HG03565 (cell line): ENCODE measurements around the gene TPRN.

Experiments used
- ATAC-seq: cut with Tn5 transposase; IDR thresholded peaks from one replicate; pipeline ENCODE4 v1.9.1; 2021; ENCODE audit warnings: mild to moderate bottlenecking, moderate library complexity; ENCODE audit not compliant: unreplicated experiment

The TPRN gene

GRCh38 chr9:137213160-137214060, 12.9 kb upstream of the TPRN start:
- no peak for ATAC-seq

GRCh38 chr9:137212520-137212919, 12.0 kb upstream of the TPRN start:
- no peak for ATAC-seq

GRCh38 chr9:137211532-137211931, 11.0 kb upstream of the TPRN start:
- ATAC-seq: no peak

GRCh38 chr9:137206602-137207001, 6.1 kb upstream of the TPRN start:
- no peak for ATAC-seq

GRCh38 chr9:137205126-137206069, 4.9 kb upstream of the TPRN start, which contains the start of the genes NDOR1 and TMEM203:
TSS of gene NDOR1 (plus strand) at chr9:137205700. CDS start at chr9:137205778, 78 bp downstream.
TSS of gene TMEM203 (minus strand) at chr9:137205648. CDS start at chr9:137205414, 234 bp downstream.
- peak; percentile 31 for ATAC-seq

- no peak for ATAC-seq
Observed at GRCh38 chr9:137204731-137205125, 4.2 kb upstream of the TPRN start.

GRCh38 chr9:137202966-137203365, 2.4 kb upstream of the TPRN start:
- no peak for ATAC-seq

- no peak for ATAC-seq
Observed at GRCh38 chr9:137201205-137201868, 796 bp upstream of the TPRN start.

- no peak for ATAC-seq
Observed at GRCh38 chr9:137199411-137200121, 975 bp downstream of the TPRN start.

- ATAC-seq: no peak
Observed at GRCh38 chr9:137198902-137199283, 1.6 kb downstream of the TPRN start.

GRCh38 chr9:137198051-137198901, 2.3 kb downstream of the TPRN start:
- no peak for ATAC-seq

- no peak for ATAC-seq
Observed at GRCh38 chr9:137195525-137196220, 4.9 kb downstream of the TPRN start.

- no peak for ATAC-seq
Observed at GRCh38 chr9:137194909-137195308, 5.6 kb downstream of the TPRN start.

- no peak for ATAC-seq
Observed at GRCh38 chr9:137194388-137194787, 6.2 kb downstream of the TPRN start.

- no peak for ATAC-seq
Observed at GRCh38 chr9:137193771-137194170, 6.8 kb downstream of the TPRN start.

GRCh38 chr9:137192859-137193258, 7.7 kb downstream of the TPRN start:
- no peak for ATAC-seq

GRCh38 chr9:137192448-137192780, 8.1 kb downstream of the TPRN start:
- no peak for ATAC-seq

- no peak for ATAC-seq
Observed at GRCh38 chr9:137191691-137192447, 8.7 kb downstream of the TPRN start.
